GM19455 (cell line): ENCODE results near the gene CRKL.

ENCODE experiments used
- ATAC-seq: cut with Tn5 transposase; IDR thresholded peaks from one replicate; pipeline ENCODE4 v1.9.1; 2021; ENCODE audit not compliant: unreplicated experiment

CRKL gene

GRCh38 chr22:20994902-20995241, 77.7 kb downstream of the CRKL start:
- no peak for ATAC-seq

GRCh38 chr22:20995329-20996030, 78.3 kb downstream of the CRKL start:
- ATAC-seq, result no peak

- ATAC-seq, result no peak
Observed at GRCh38 chr22:20996031-20996410, 78.8 kb downstream of the CRKL start.

- no peak for ATAC-seq
Observed at GRCh38 chr22:20996598-20997535, 79.7 kb downstream of the CRKL start.

- no peak for ATAC-seq
Observed at GRCh38 chr22:20997536-20998257, 80.5 kb downstream of the CRKL start.

GRCh38 chr22:20998411-20999336, 81.5 kb downstream of the CRKL start:
- ATAC-seq, result no peak

GRCh38 chr22:20999350-21000206, 82.4 kb downstream of the CRKL start:
- ATAC-seq, result no peak

- ATAC-seq, result no peak
Observed at GRCh38 chr22:21000207-21000986, 83.2 kb downstream of the CRKL start.

- ATAC-seq, result no peak
Observed at GRCh38 chr22:21000987-21001600, 83.9 kb downstream of the CRKL start.

- ATAC-seq, result peak; percentile 77
Observed at GRCh38 chr22:21001601-21002325, 84.6 kb downstream of the CRKL start, which contains the start of gene THAP7. TSS of gene THAP7 (minus strand) at chr22:21002118. CDS start at chr22:21001911, 207 bp downstream.
